Right lobe of liver (tissue), 4 donors: ENCODE measurements around the gene PRADC1.

Experiments
- CTCF ChIP-seq, 4 donors: fragments of 200-600 bp in 3 of 4; fragments of 450-650 bp in 1 of 4; IDR thresholded peaks; one replicate each; pipeline versions ENCODE4 v1.5.1 to v1.8.0; 2016 to 2022; ENCODE audit warnings: antibody characterized with exemption in 4 of 4, mild to moderate bottlenecking in 2 of 4
- POLR2A ChIP-seq: fragments of 450-650 bp; IDR thresholded peaks from one replicate; pipeline ENCODE4 v1.6.1; 2017; ENCODE audit warnings: antibody characterized with exemption, mild to moderate bottlenecking
- donor health status: DM: no; HTN: no; CAD: no.
- donor health status: DM: no; HTN: no; CAD: no.
- donor health status: DM: no; HTN: yes; CAD: no.

GRCh38 chr2:73208258-73208657, 24.8 kb downstream of the PRADC1 start:
- TF ChIP-seq CTCF (IDR thresholded peaks at IDR 0.05) (no peak), POLR2A (no peak)
